Activated CD8-positive, alpha-beta memory T cell treated with anti-CD3 and anti-CD28 coated beads for 24 hours (primary cell): ENCODE measurements around the gene CGN.
A peak's percentile ranks its signal among the peaks of the same experiment; 100 is the strongest.

Experiments used
- DNase-seq: peaks from one replicate; pipeline ENCODE4 v3.0.0-alpha.2; 2020

Gene CGN

GRCh38 chr1:151510957-151511635 lies at the start of gene CGN:
Gene CGN (plus strand): TSS chr1:151511387. CDS start chr1:151518520, 7,133 bp downstream.
- DNase-seq: peak; percentile 91

GRCh38 chr1:151461694-151462093 lies 49.5 kb upstream of the CGN start:
- DNase-seq: no peak

GRCh38 chr1:151465026-151465425 lies 46.2 kb upstream of the CGN start:
- DNase-seq: no peak

- peak; percentile 77 for DNase-seq
Measured at GRCh38 chr1:151472856-151473731, 38.1 kb upstream of the CGN start.

- DNase-seq: no peak
Measured at GRCh38 chr1:151474745-151475144, 36.4 kb upstream of the CGN start.

- DNase-seq: no peak
Measured at GRCh38 chr1:151475175-151475574, 36.0 kb upstream of the CGN start.

GRCh38 chr1:151476083-151476482 lies 35.1 kb upstream of the CGN start:
- no peak for DNase-seq

GRCh38 chr1:151477066-151477465 lies 34.1 kb upstream of the CGN start:
- no peak for DNase-seq

- no peak for DNase-seq
Measured at GRCh38 chr1:151478140-151478812, 32.9 kb upstream of the CGN start.

- no peak for DNase-seq
Measured at GRCh38 chr1:151478923-151479322, 32.3 kb upstream of the CGN start.

GRCh38 chr1:151479462-151479861 lies 31.7 kb upstream of the CGN start:
- no peak for DNase-seq

- no peak for DNase-seq
Measured at GRCh38 chr1:151482017-151482416, 29.2 kb upstream of the CGN start.

- no peak for DNase-seq
Measured at GRCh38 chr1:151485685-151486255, 25.4 kb upstream of the CGN start.

- DNase-seq: no peak
Measured at GRCh38 chr1:151486557-151486956, 24.6 kb upstream of the CGN start.

- no peak for DNase-seq
Measured at GRCh38 chr1:151491641-151492040, 19.5 kb upstream of the CGN start.

- DNase-seq: no peak
Measured at GRCh38 chr1:151492120-151492519, 19.1 kb upstream of the CGN start.

GRCh38 chr1:151493042-151493441 lies 18.1 kb upstream of the CGN start:
- no peak for DNase-seq

GRCh38 chr1:151494741-151495281 lies 16.4 kb upstream of the CGN start:
- no peak for DNase-seq

GRCh38 chr1:151495316-151495715 lies 15.9 kb upstream of the CGN start:
- no peak for DNase-seq

- DNase-seq: no peak
Measured at GRCh38 chr1:151499365-151499764, 11.8 kb upstream of the CGN start.

GRCh38 chr1:151499930-151500329 lies 11.3 kb upstream of the CGN start:
- no peak for DNase-seq

- DNase-seq: no peak
Measured at GRCh38 chr1:151501474-151501873, 9.7 kb upstream of the CGN start.
